Neural cell (in vitro differentiated cells): ENCODE data around the gene PLEKHG7.

Experiments
- EP300 ChIP-seq: fragments of 450-650 bp; conservative IDR thresholded peaks from 2 replicates; pipeline ENCODE4 v1.6.1; 2014; ENCODE audit warnings: antibody characterized with exemption, mild to moderate bottlenecking, moderate library complexity; ENCODE audit not compliant: poor library complexity, severe bottlenecking
- EZH2 ChIP-seq: fragments of 200-600, 300-800 bp; shearing (Covaris generic), sonication (generic); IDR thresholded peaks from 2 replicates; pipeline ENCODE4 v1.6.1; 2014; ENCODE audit warnings: antibody characterized with exemption, low read length, borderline replicate concordance, mild to moderate bottlenecking; ENCODE audit not compliant: insufficient read depth, poor library complexity, severe bottlenecking
- POLR2AphosphoS5 ChIP-seq: IDR thresholded peaks from 2 replicates; pipeline ENCODE4 v1.6.1; 2012
- RAD21 ChIP-seq: fragments of 450-650 bp; conservative IDR thresholded peaks from 2 replicates; pipeline ENCODE4 v1.6.1; 2014; ENCODE audit warnings: antibody characterized with exemption, mild to moderate bottlenecking, moderate library complexity
- SMC3 ChIP-seq: fragments of 450-650 bp; conservative IDR thresholded peaks from 2 replicates; pipeline ENCODE4 v1.6.1; 2014; ENCODE audit warnings: antibody characterized with exemption, mild to moderate bottlenecking, moderate library complexity; ENCODE audit not compliant: poor library complexity
- TAF1 ChIP-seq: IDR thresholded peaks from 2 replicates; pipeline ENCODE4 v1.6.1; 2012; ENCODE audit warnings: low read depth
- TF ChIP-seq, protein P1 (sequence below): fragments of 450-650 bp; IDR thresholded peaks from 2 replicates; pipeline ENCODE4 v1.5.1; 2014; ENCODE audit warnings: antibody characterized with exemption, mild to moderate bottlenecking, moderate library complexity; ENCODE audit not compliant: poor library complexity, severe bottlenecking
- TF ChIP-seq, protein P2 (sequence below): IDR thresholded peaks from 2 replicates; pipeline ENCODE4 v1.6.1; 2012; ENCODE audit warnings: borderline replicate concordance

DNA sequence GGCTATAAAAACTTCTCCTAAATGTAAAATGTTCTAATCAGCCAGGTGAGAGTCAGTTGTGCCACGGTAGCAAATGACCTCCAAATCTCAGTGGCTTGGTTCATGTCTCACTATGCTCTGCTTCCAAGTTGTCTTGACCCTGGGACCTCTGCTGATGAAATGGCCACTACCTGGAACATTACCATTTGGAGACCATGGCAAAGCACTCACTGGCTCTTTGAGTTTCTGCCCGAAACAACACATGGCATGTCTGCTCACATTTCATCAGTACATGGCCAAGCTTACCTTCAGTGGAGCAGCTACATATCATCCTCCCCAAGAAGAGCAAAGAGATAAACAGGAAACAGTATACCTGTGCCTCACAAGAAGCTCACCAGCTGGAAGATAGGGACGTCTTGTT lies 40.2 kb downstream of the PLEKHG7 start:
- TF ChIP-seq, protein P1, sequence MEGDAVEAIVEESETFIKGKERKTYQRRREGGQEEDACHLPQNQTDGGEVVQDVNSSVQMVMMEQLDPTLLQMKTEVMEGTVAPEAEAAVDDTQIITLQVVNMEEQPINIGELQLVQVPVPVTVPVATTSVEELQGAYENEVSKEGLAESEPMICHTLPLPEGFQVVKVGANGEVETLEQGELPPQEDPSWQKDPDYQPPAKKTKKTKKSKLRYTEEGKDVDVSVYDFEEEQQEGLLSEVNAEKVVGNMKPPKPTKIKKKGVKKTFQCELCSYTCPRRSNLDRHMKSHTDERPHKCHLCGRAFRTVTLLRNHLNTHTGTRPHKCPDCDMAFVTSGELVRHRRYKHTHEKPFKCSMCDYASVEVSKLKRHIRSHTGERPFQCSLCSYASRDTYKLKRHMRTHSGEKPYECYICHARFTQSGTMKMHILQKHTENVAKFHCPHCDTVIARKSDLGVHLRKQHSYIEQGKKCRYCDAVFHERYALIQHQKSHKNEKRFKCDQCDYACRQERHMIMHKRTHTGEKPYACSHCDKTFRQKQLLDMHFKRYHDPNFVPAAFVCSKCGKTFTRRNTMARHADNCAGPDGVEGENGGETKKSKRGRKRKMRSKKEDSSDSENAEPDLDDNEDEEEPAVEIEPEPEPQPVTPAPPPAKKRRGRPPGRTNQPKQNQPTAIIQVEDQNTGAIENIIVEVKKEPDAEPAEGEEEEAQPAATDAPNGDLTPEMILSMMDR: no peak
- TF ChIP-seq EZH2 (no peak), SMC3 (no peak), POLR2AphosphoS5 (no peak), RAD21 (no peak), TAF1 (no peak), EP300 (no peak)
- TF ChIP-seq, protein P2, sequence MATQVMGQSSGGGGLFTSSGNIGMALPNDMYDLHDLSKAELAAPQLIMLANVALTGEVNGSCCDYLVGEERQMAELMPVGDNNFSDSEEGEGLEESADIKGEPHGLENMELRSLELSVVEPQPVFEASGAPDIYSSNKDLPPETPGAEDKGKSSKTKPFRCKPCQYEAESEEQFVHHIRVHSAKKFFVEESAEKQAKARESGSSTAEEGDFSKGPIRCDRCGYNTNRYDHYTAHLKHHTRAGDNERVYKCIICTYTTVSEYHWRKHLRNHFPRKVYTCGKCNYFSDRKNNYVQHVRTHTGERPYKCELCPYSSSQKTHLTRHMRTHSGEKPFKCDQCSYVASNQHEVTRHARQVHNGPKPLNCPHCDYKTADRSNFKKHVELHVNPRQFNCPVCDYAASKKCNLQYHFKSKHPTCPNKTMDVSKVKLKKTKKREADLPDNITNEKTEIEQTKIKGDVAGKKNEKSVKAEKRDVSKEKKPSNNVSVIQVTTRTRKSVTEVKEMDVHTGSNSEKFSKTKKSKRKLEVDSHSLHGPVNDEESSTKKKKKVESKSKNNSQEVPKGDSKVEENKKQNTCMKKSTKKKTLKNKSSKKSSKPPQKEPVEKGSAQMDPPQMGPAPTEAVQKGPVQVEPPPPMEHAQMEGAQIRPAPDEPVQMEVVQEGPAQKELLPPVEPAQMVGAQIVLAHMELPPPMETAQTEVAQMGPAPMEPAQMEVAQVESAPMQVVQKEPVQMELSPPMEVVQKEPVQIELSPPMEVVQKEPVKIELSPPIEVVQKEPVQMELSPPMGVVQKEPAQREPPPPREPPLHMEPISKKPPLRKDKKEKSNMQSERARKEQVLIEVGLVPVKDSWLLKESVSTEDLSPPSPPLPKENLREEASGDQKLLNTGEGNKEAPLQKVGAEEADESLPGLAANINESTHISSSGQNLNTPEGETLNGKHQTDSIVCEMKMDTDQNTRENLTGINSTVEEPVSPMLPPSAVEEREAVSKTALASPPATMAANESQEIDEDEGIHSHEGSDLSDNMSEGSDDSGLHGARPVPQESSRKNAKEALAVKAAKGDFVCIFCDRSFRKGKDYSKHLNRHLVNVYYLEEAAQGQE: no peak
